Colonic mucosa (tissue), 4 donors: Measurements from ENCODE around the gene BTBD2. TPM values are rescaled to one million over a fixed set of nuclear protein-coding genes. Genes with fewer than 3 reads are reported as not detected.
"Not testable (repeated sequence)": the region's sequence is repeated elsewhere in the genome, so short reads cannot be mapped to it uniquely, and the experiment has no call there.

Source experiments
- DNase-seq: peaks from one replicate; pipeline ENCODE4 v3.0.0-alpha.2; 2020
- H3K27ac ChIP-seq: fragments of 200-600 bp; one replicate; pipeline ENCODE4 v1.8.0; 2021
- H3K27me3 ChIP-seq: fragments of 200-600 bp; one replicate; pipeline ENCODE4 v1.8.0; 2021
- H3K36me3 ChIP-seq: fragments of 200-600 bp; one replicate; pipeline ENCODE4 v1.8.0; 2021
- H3K4me1 ChIP-seq: fragments of 200-600 bp; one replicate; pipeline ENCODE4 v1.8.0; 2021; ENCODE audit warnings: mild to moderate bottlenecking
- H3K4me3 ChIP-seq: fragments of 200-600 bp; one replicate; pipeline ENCODE4 v1.8.0; 2021
- H3K9ac ChIP-seq, 2 donors: one replicate each; pipeline ENCODE4 v1.7.0; 2013; ENCODE audit warnings: control low read depth in 2 of 2, low read depth in 2 of 2, low read length in 2 of 2
- H3K9me3 ChIP-seq: fragments of 200-600 bp; one replicate; pipeline ENCODE4 v1.8.0; 2021
- CTCF ChIP-seq: fragments of 200-600 bp; IDR thresholded peaks from one replicate; pipeline ENCODE4 v1.8.0; 2022; ENCODE audit warnings: antibody characterized with exemption, mild to moderate bottlenecking
- intact Hi-C: fragments of 100-400 bp; cut with DNase I; formaldehyde crosslinking; loops from one replicate; pipeline ENCODE4 v1.14.1; 2022
- total RNA-seq, 2 donors: library from RNA; stranded (reverse); fragmentation: NEBNext Ultra II Directional in 1 of 2; extraction: Animal tissue kit (Norgen Biotek cat#: 25700) in 1 of 2; gene quantifications; one replicate each; pipeline ENCODE4 v1.2.1, GENCODE V29; 2021
- donor health status: healthy.
- donor health status: DM: no; HTN: no; CAD: no.
- donor health status: DM: no; HTN: no; CAD: no.

BTBD2 gene
- total RNA-seq, 2 donors from 2014 or later = 74.5 to 81.5 TPM

GRCh38 chr19:2034729-2035589 is 19.4 kb upstream of the BTBD2 start:
- Histone ChIP-seq H3K4me1 (peaks cover 9% of the 10 kb centered on the region), H3K4me3 (no peak overlapping the region), H3K9ac (no peak overlapping the region), H3K27me3 (no peaks in the 10 kb centered on the region), H3K27ac (peak overlapping the region; percentile 47), H3K9me3 (peaks cover 3% of the 10 kb centered on the region), H3K36me3 (peaks cover 16% of the 10 kb centered on the region)
- DNase-seq = peak; percentile 91
- intact Hi-C loops = no loop called here
- no peak for TF ChIP-seq CTCF

GRCh38 chr19:2034253-2034652 is 18.7 kb upstream of the BTBD2 start:
- H3K4me1 ChIP-seq, DNase-seq, H3K9me3 ChIP-seq, H3K4me3 ChIP-seq, H3K27me3 ChIP-seq, H3K9ac ChIP-seq, intact Hi-C loops: not testable (repeated sequence)
- peaks cover 10% of the 10 kb centered on the region for H3K36me3 ChIP-seq
- peak overlapping the region; percentile 47 for H3K27ac ChIP-seq

- H3K4me1 ChIP-seq = peaks cover 9% of the 10 kb centered on the region
- TF ChIP-seq CTCF = no peak
- intact Hi-C loops = no loop called here
- peaks cover 3% of the 10 kb centered on the region for H3K9me3 ChIP-seq
- no peak overlapping the region for H3K4me3 ChIP-seq
- no peak for DNase-seq
- no peaks in the 10 kb centered on the region for H3K27me3 ChIP-seq
- H3K27ac ChIP-seq = no peak overlapping the region
- H3K9ac ChIP-seq = no peak overlapping the region
- H3K36me3 ChIP-seq = peaks cover 5% of the 10 kb centered on the region
Observed at GRCh38 chr19:2033825-2034159, 18.3 kb upstream of the BTBD2 start.

GRCh38 chr19:2033115-2033824 is 17.8 kb upstream of the BTBD2 start:
- H3K27ac ChIP-seq = peak overlapping the region; percentile 96
- H3K9ac ChIP-seq = peak overlapping the region; percentile 27 to 86
- H3K4me3 ChIP-seq = no peak overlapping the region
- H3K4me1 ChIP-seq = peaks cover 9% of the 10 kb centered on the region
- no peak for TF ChIP-seq CTCF
- peaks cover under 1% of the 10 kb centered on the region for H3K36me3 ChIP-seq
- H3K9me3 ChIP-seq = peaks cover 3% of the 10 kb centered on the region
- intact Hi-C loops = no loop called here
- no peaks in the 10 kb centered on the region for H3K27me3 ChIP-seq
- no peak for DNase-seq

GRCh38 chr19:2032296-2032941 is 16.9 kb upstream of the BTBD2 start:
- Histone ChIP-seq H3K36me3 (no peaks in the 10 kb centered on the region), H3K27me3 (no peaks in the 10 kb centered on the region), H3K4me3 (no peak overlapping the region), H3K4me1 (peaks cover 9% of the 10 kb centered on the region), H3K9me3 (peaks cover 3% of the 10 kb centered on the region), H3K27ac (peak overlapping the region; percentile 96), H3K9ac (peak overlapping the region; percentile 64 to 86)
- peak; percentile 98 for DNase-seq
- intact Hi-C loops = no loop called here
- no peak for TF ChIP-seq CTCF
